Endothelial cell of umbilical vein (primary cell): ENCODE data around the gene SEPTIN10.

ENCODE experiments used
- EZH2 ChIP-seq: IDR thresholded peaks from 2 replicates; pipeline ENCODE4 v1.6.1; 2012; ENCODE audit warnings: borderline replicate concordance, low read depth, mild to moderate bottlenecking, moderate library complexity, low read length, inconsistent platforms; ENCODE audit not compliant: severe bottlenecking
- FOS ChIP-seq: IDR thresholded peaks from 2 replicates; pipeline ENCODE4 v1.6.1; 2011; ENCODE audit warnings: mild to moderate bottlenecking, low read length, moderate library complexity, borderline replicate concordance; ENCODE audit not compliant: insufficient read depth
- JUN ChIP-seq: IDR thresholded peaks from 2 replicates; pipeline ENCODE4 v1.6.1; 2011; ENCODE audit warnings: borderline replicate concordance, low read depth; ENCODE audit not compliant: insufficient read length, insufficient read depth
- MAX ChIP-seq: IDR thresholded peaks from 2 replicates; pipeline ENCODE4 v1.6.1; 2011; ENCODE audit not compliant: insufficient read depth, insufficient read length
- POLR2A ChIP-seq: IDR thresholded peaks from 2 replicates; pipeline ENCODE4 v1.6.1; 2012; ENCODE audit warnings: low read depth, mild to moderate bottlenecking, control low read depth, low read length
- POLR2AphosphoS5 ChIP-seq: IDR thresholded peaks from 2 replicates; pipeline ENCODE4 v1.6.1; 2012; ENCODE audit warnings: low read depth, mild to moderate bottlenecking, control low read depth, low read length, moderate library complexity; ENCODE audit not compliant: insufficient read depth
- TF ChIP-seq, protein P1 (sequence below), 2 donors: IDR thresholded peaks; 1 replicate in 1 of 2; 2 replicates in 1 of 2; pipeline ENCODE4 v1.5.1; 2011; ENCODE audit warnings: low read length in 2 of 2, mild to moderate bottlenecking in 2 of 2, moderate library complexity in 2 of 2, control low read depth in 1 of 2, inconsistent platforms in 1 of 2, low read depth in 1 of 2; ENCODE audit not compliant: insufficient read depth in 1 of 2; ENCODE audit errors: extremely low read depth in 1 of 2

DNA sequence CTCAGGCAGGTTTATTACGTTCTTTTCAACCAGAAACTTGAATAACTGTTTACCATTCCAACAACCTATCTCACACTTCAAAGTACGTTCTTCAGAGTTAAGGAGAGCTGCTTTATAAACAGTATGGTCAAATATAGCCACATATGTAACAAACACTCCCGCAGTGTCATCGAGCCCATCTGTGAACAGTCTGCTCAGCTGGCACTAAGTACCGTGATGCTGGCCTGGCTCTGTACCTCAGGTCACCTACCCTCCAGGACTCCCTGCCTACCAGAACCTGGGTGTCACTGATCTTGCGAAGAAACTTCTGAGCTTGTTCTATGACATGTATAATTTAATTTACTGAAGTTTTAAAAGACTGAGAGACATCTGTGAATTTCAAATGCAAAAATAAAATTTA is 71.4 kb downstream of the SEPTIN10 start:
- TF ChIP-seq POLR2A (no peak), POLR2AphosphoS5 (no peak), MAX (no peak), EZH2 (no peak), FOS (no peak), JUN (no peak)
- TF ChIP-seq, protein P1, sequence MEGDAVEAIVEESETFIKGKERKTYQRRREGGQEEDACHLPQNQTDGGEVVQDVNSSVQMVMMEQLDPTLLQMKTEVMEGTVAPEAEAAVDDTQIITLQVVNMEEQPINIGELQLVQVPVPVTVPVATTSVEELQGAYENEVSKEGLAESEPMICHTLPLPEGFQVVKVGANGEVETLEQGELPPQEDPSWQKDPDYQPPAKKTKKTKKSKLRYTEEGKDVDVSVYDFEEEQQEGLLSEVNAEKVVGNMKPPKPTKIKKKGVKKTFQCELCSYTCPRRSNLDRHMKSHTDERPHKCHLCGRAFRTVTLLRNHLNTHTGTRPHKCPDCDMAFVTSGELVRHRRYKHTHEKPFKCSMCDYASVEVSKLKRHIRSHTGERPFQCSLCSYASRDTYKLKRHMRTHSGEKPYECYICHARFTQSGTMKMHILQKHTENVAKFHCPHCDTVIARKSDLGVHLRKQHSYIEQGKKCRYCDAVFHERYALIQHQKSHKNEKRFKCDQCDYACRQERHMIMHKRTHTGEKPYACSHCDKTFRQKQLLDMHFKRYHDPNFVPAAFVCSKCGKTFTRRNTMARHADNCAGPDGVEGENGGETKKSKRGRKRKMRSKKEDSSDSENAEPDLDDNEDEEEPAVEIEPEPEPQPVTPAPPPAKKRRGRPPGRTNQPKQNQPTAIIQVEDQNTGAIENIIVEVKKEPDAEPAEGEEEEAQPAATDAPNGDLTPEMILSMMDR (IDR thresholded peaks at IDR 0.05; ENCODE audit: extremely low read depth in 1 of 2, insufficient read depth in 1 of 2, low read depth in 1 of 2, low read length in 2 of 2): no peak
